Tibial nerve (tissue), 4 donors: Measurements from ENCODE around the gene ASS1. TPM values are rescaled to one million over a fixed set of nuclear protein-coding genes. Genes with fewer than 3 reads are reported as not detected.

Source experiments
- DNase-seq, 2 donors: peaks; one replicate each; pipeline ENCODE4 v3.0.0-alpha.2; 2019; ENCODE audit warnings: low spot score in 2 of 2
- H3K27ac ChIP-seq, 4 donors: fragments of 200-600 bp; sonication (generic) in 3 of 4; one replicate each; pipeline ENCODE4 v1.5.1; 2017 to 2019; ENCODE audit warnings: mild to moderate bottlenecking in 1 of 4
- H3K27me3 ChIP-seq, 2 donors: fragments of 200-600 bp; sonication (generic) in 1 of 2; one replicate each; pipeline versions ENCODE4 v1.5.1 to v1.6.0; 2017 to 2019
- H3K36me3 ChIP-seq, 3 donors: fragments of 200-600 bp; sonication (generic); one replicate each; pipeline ENCODE4 v1.5.1; 2018 to 2019
- H3K4me1 ChIP-seq, 4 donors: fragments of 200-600 bp; sonication (generic) in 3 of 4; one replicate each; pipeline ENCODE4 v1.5.1; 2017 to 2019
- H3K4me3 ChIP-seq, 4 donors: fragments of 200-600 bp; sonication (generic) in 3 of 4; one replicate each; pipeline ENCODE4 v1.5.1; 2017 to 2019; ENCODE audit warnings: mild to moderate bottlenecking in 1 of 4, moderate library complexity in 1 of 4
- H3K9me3 ChIP-seq, 4 donors: fragments of 200-600 bp; sonication (generic) in 3 of 4; one replicate each; pipeline ENCODE4 v1.5.1; 2017 to 2019
- CTCF ChIP-seq, 5 experiments: fragments of 200-600 bp in 3 of 5; fragments of 450-650 bp in 2 of 5; sonication (generic) in 3 of 5; IDR thresholded peaks; one replicate each; pipeline ENCODE4 v1.5.1; 2016 to 2019; ENCODE audit warnings: antibody characterized with exemption in 5 of 5, mild to moderate bottlenecking in 3 of 5, moderate library complexity in 2 of 5
- EP300 ChIP-seq, 2 donors: sonication (generic); formaldehyde crosslinking; IDR thresholded peaks; one replicate each; pipeline ENCODE4 v1.6.1; 2017; ENCODE audit warnings: antibody characterized with exemption in 2 of 2, mild to moderate bottlenecking in 1 of 2
- POLR2A ChIP-seq, 2 donors: fragments of 450-650 bp; IDR thresholded peaks; one replicate each; pipeline ENCODE4 v1.6.1; 2017; ENCODE audit warnings: antibody characterized with exemption in 2 of 2, mild to moderate bottlenecking in 2 of 2, moderate library complexity in 2 of 2
- WGBS, 2 donors: methylation state at CpG; one replicate each; pipeline ENCODE4 v1.1.5; 2018; 5-methylcytosine and 5-hydroxymethylcytosine counted together
- total RNA-seq, 4 donors: library from RNA; depleted of rRNA; stranded (reverse); fragments of >200 nt; gene quantifications; one replicate each; pipeline ENCODE4 v1.1.0, GENCODE V29; 2016

The ASS1 gene
- total RNA-seq, 4 donors from 2014 or later: 170 to 375 (median 297) TPM

- Histone ChIP-seq H3K9me3 (no peaks in the 10 kb centered on the region), H3K4me3 (no peak overlapping the region), H3K27me3 (peaks cover 0 to 12% of the 10 kb centered on the region in 2 donors), H3K27ac (no peak overlapping the region), H3K36me3 (peaks cover 0 to 21% (median 0%) of the 10 kb centered on the region in 3 donors), H3K4me1 (no peaks in the 10 kb centered on the region)
- no peak for DNase-seq
- 43 to 44% methylated on average over 5 of the region's 5 CpGs for WGBS, 2 donors
- TF ChIP-seq POLR2A (IDR thresholded peaks at IDR 0.05) (no peak), CTCF (IDR thresholded peaks at IDR 0.05) (no peak), EP300 (IDR thresholded peaks at IDR 0.05) (no peak)
Observed at GRCh38 chr9:130482463-130482862, 37.7 kb downstream of the ASS1 start.

GRCh38 chr9:130483371-130483971, 38.7 kb downstream of the ASS1 start:
- peaks cover 0 to 14% (median 0%) of the 10 kb centered on the region in 3 donors for H3K36me3 ChIP-seq
- TF ChIP-seq EP300 (IDR thresholded peaks at IDR 0.05) (no peak), POLR2A (IDR thresholded peaks at IDR 0.05) (no peak), CTCF (IDR thresholded peaks at IDR 0.05) (no peak)

GRCh38 chr9:130484362-130485072, 39.8 kb downstream of the ASS1 start:
- TF ChIP-seq CTCF (IDR thresholded peaks at IDR 0.05) (no peak), POLR2A (IDR thresholded peaks at IDR 0.05) (no peak), EP300 (IDR thresholded peaks at IDR 0.05) (no peak)
- DNase-seq: no peak
- Histone ChIP-seq H3K9me3 (no peaks in the 10 kb centered on the region), H3K36me3 (peaks cover 0 to 14% (median 0%) of the 10 kb centered on the region in 3 donors), H3K27ac (no peak overlapping the region), H3K4me3 (no peak overlapping the region), H3K27me3 (peaks cover 0 to 12% of the 10 kb centered on the region in 2 donors), H3K4me1 (no peaks in the 10 kb centered on the region)
- 78 to 80% methylated on average over 21 of the region's 21 CpGs for WGBS, 2 donors

More at GRCh38 chr9:130483371-130483971, 38.7 kb downstream of the ASS1 start:
- H3K27me3 ChIP-seq: peaks cover 0 to 12% of the 10 kb centered on the region in 2 donors
- no peak overlapping the region for H3K4me3 ChIP-seq
- no peaks in the 10 kb centered on the region for H3K9me3 ChIP-seq
- WGBS, 2 donors: 30 to 34% methylated on average over 16 of the region's 16 CpGs
- no peaks in the 10 kb centered on the region for H3K4me1 ChIP-seq
- H3K27ac ChIP-seq: no peak overlapping the region
- no peak for DNase-seq

GRCh38 chr9:130486103-130486502, 41.3 kb downstream of the ASS1 start:
- Histone ChIP-seq H3K27me3 (peaks cover 0 to 12% of the 10 kb centered on the region in 2 donors), H3K9me3 (no peaks in the 10 kb centered on the region), H3K36me3 (peaks cover 0 to under 1% (median 0%) of the 10 kb centered on the region in 3 donors), H3K27ac (no peak overlapping the region), H3K4me1 (no peaks in the 10 kb centered on the region), H3K4me3 (no peak overlapping the region)
- no peak for TF ChIP-seq EP300 (IDR thresholded peaks at IDR 0.05)
- TF ChIP-seq POLR2A (IDR thresholded peaks at IDR 0.05): no peak
- no peak for TF ChIP-seq CTCF (IDR thresholded peaks at IDR 0.05)
- WGBS, 2 donors: 91 to 94% methylated on average over 6 of the region's 6 CpGs
- DNase-seq: no peak

GRCh38 chr9:130487500-130487899, 42.7 kb downstream of the ASS1 start:
- no peak overlapping the region for H3K27ac ChIP-seq
- peaks cover 0 to 12% (median 0%) of the 10 kb centered on the region in 3 donors for H3K36me3 ChIP-seq
- TF ChIP-seq POLR2A (IDR thresholded peaks at IDR 0.05) (no peak), EP300 (IDR thresholded peaks at IDR 0.05) (no peak), CTCF (IDR thresholded peaks at IDR 0.05) (no peak)
- no peak overlapping the region for H3K4me3 ChIP-seq
- no peaks in the 10 kb centered on the region for H3K4me1 ChIP-seq
- H3K27me3 ChIP-seq: peaks cover 0 to 12% of the 10 kb centered on the region in 2 donors
- H3K9me3 ChIP-seq: no peaks in the 10 kb centered on the region
- no peak for DNase-seq
- WGBS, 2 donors: 43 to 45% methylated on average over 6 of the region's 6 CpGs
